Measurements from ENCODE around the gene RING1. TPM values are rescaled to one million over a fixed set of nuclear protein-coding genes. Genes with fewer than 3 reads are reported as not detected.

RING1 gene
- total and polyA plus RNA-seq, 2 donors from 2014 or later, result 47.2 to 48.6 TPM

DNA sequence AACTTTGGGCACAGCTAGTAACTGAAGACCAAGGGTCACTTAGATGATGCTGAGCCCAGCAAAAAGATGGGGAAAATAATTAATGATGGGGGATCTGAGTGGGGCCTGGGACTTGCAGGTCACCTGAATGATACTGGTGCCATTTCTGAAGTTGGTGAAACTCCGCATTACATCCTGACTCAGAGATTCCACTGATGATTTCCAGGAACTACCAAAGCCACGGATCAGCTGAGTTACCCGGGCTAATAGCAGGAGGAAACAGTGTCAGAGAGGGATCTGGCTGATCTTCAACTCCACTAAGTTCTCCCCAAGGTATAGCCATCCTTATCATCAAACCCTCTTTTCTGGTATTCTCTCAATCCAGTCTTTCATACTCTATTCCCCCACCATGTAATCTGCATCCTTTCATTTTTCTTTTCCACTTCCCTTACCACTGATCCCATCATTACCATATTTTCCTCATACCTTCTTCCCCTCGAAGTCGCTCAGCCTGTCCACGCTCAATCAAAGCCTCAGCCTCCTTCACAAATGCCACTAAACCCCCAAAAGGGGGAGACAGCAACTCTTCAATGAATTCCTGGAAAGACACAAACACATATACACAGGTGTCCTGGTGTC is 43.2 kb downstream of the RING1 start:
- Histone ChIP-seq H3K36me3 (ENCODE audit: control insufficient read depth in 2 of 3, insufficient read depth in 3 of 3, low read length in 3 of 3) (peaks cover 0 to 3% (median 0%) of the 10 kb centered on the region in 3 donors), H3K4me3 (ENCODE audit: low read length in 3 of 3) (no peak overlapping the region), H3K27me3 (ENCODE audit: control insufficient read depth, insufficient read depth, low read length) (no peaks in the 10 kb centered on the region), H3K27ac (ENCODE audit: low read depth in 2 of 2, low read length in 2 of 2) (no peak overlapping the region), H3K9ac (ENCODE audit: low read length in 3 of 3) (no peak overlapping the region), H3K9me3 (ENCODE audit: control insufficient read depth in 2 of 3, insufficient read depth in 1 of 3, low read length in 3 of 3) (no peaks in the 10 kb centered on the region), H3K4me1 (ENCODE audit: control insufficient read depth in 2 of 3, insufficient read depth in 2 of 3, low read depth in 1 of 3, low read length in 3 of 3) (peaks cover 0 to 20% (median 9%) of the 10 kb centered on the region in 3 donors)
- intact Hi-C loops (cut with DNase I), result no loop called here
- FAIRE-seq (no peak), DNase-seq (no peak)
- TF ChIP-seq, protein P1, sequence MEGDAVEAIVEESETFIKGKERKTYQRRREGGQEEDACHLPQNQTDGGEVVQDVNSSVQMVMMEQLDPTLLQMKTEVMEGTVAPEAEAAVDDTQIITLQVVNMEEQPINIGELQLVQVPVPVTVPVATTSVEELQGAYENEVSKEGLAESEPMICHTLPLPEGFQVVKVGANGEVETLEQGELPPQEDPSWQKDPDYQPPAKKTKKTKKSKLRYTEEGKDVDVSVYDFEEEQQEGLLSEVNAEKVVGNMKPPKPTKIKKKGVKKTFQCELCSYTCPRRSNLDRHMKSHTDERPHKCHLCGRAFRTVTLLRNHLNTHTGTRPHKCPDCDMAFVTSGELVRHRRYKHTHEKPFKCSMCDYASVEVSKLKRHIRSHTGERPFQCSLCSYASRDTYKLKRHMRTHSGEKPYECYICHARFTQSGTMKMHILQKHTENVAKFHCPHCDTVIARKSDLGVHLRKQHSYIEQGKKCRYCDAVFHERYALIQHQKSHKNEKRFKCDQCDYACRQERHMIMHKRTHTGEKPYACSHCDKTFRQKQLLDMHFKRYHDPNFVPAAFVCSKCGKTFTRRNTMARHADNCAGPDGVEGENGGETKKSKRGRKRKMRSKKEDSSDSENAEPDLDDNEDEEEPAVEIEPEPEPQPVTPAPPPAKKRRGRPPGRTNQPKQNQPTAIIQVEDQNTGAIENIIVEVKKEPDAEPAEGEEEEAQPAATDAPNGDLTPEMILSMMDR (IDR thresholded peaks at IDR 0.05; ENCODE audit: borderline replicate concordance, extremely low read depth, insufficient read depth), result no peak

DNA sequence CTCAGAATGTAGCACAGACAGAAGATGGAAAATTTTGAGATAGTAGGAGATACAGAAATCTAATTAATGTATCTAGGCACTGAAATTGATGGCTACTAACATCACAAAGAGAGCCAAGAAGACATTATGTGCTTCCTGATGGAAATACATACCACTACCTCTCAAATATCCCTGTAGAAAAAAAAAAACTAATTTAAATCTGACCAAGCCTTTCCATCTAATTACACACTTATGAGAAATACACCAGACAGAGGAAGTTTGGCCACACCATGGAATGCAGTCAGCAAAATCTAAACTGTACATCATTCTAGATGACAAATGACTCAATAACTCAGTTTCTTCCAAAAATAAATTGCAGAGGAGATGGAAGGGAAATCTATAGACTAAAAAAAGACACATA is 44.5 kb downstream of the RING1 start:
- Histone ChIP-seq H3K4me3 (ENCODE audit: low read length in 3 of 3) (no peak overlapping the region), H3K4me1 (ENCODE audit: control insufficient read depth in 2 of 3, insufficient read depth in 2 of 3, low read depth in 1 of 3, low read length in 3 of 3) (peaks cover 0 to 20% (median 9%) of the 10 kb centered on the region in 3 donors), H3K9me3 (ENCODE audit: control insufficient read depth in 2 of 3, insufficient read depth in 1 of 3, low read length in 3 of 3) (no peaks in the 10 kb centered on the region), H3K27ac (ENCODE audit: low read depth in 2 of 2, low read length in 2 of 2) (no peak overlapping the region), H3K36me3 (ENCODE audit: control insufficient read depth in 2 of 3, insufficient read depth in 3 of 3, low read length in 3 of 3) (peaks cover 0 to 3% (median 3%) of the 10 kb centered on the region in 3 donors), H3K27me3 (ENCODE audit: control insufficient read depth, insufficient read depth, low read length) (no peaks in the 10 kb centered on the region), H3K9ac (ENCODE audit: low read length in 3 of 3) (no peak overlapping the region)
- intact Hi-C loops (cut with DNase I), result no loop called here
- no peak for FAIRE-seq
- TF ChIP-seq, protein P1 (IDR thresholded peaks at IDR 0.05; ENCODE audit: borderline replicate concordance, extremely low read depth, insufficient read depth), result no peak
- no peak for DNase-seq

DNA sequence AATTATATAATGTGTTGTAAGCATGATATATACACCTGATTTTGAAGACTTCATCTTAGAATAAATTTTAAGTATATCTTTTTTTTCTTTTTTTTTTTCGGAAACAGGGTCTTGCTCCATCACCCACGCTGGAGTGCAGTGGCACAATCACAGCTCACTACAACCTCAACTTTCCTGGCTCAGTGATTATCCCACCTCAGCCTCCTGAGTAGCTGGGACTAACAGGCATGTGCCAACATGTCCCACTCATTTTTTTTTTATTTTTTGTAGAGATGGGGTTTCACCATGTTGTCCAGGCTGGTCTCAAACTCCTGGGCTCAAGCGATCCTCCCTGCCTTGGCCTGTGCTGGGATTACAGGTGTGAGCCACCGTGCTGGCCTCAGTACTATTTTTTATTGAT is 46.3 kb downstream of the RING1 start:
- DNase-seq (no peak), FAIRE-seq (no peak)
- Histone ChIP-seq H3K9ac (ENCODE audit: low read length in 3 of 3) (no peak overlapping the region), H3K27me3 (ENCODE audit: control insufficient read depth, insufficient read depth, low read length) (no peaks in the 10 kb centered on the region), H3K27ac (ENCODE audit: low read depth in 2 of 2, low read length in 2 of 2) (no peak overlapping the region), H3K36me3 (ENCODE audit: control insufficient read depth in 2 of 3, insufficient read depth in 3 of 3, low read length in 3 of 3) (peaks cover 0 to 9% (median 5%) of the 10 kb centered on the region in 3 donors), H3K9me3 (ENCODE audit: control insufficient read depth in 2 of 3, insufficient read depth in 1 of 3, low read length in 3 of 3) (no peaks in the 10 kb centered on the region), H3K4me3 (ENCODE audit: low read length in 3 of 3) (no peak overlapping the region), H3K4me1 (ENCODE audit: control insufficient read depth in 2 of 3, insufficient read depth in 2 of 3, low read depth in 1 of 3, low read length in 3 of 3) (peaks cover 0 to 9% (median 6%) of the 10 kb centered on the region in 3 donors)
- intact Hi-C loops (cut with DNase I), result no loop called here
- TF ChIP-seq, protein P1 (IDR thresholded peaks at IDR 0.05; ENCODE audit: borderline replicate concordance, extremely low read depth, insufficient read depth), result no peak

DNA sequence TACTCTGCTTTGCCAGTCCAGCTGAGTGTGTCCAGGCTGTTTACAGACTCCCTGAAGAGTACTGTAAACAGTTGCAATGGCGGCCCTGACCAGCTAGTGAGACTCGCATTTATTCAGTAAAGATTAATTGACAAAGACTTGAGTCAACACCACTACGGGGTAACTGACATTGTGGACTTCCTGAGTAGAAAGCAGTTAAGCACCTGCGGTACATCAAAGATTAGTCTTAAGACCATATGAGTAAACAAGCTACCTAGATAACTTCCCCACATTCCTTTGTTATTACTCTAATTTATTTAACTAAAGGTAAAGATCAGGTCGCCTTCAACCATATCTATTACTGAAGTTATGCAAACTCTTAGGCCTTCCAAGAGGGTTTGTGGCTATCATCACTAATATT is 50.7 kb downstream of the RING1 start:
- TF ChIP-seq, protein P1 (IDR thresholded peaks at IDR 0.05; ENCODE audit: borderline replicate concordance, extremely low read depth, insufficient read depth), result no peak
- no peak overlapping the region for H3K27ac ChIP-seq (ENCODE audit: low read depth in 2 of 2, low read length in 2 of 2)
- intact Hi-C loops (cut with DNase I), result no loop called here
- FAIRE-seq (no peak), DNase-seq (no peak)
- no peaks in the 10 kb centered on the region for H3K4me1 ChIP-seq (ENCODE audit: control insufficient read depth in 2 of 3, insufficient read depth in 2 of 3, low read depth in 1 of 3, low read length in 3 of 3)
- no peaks in the 10 kb centered on the region for H3K27me3 ChIP-seq (ENCODE audit: control insufficient read depth, insufficient read depth, low read length)
- no peak overlapping the region for H3K4me3 ChIP-seq (ENCODE audit: low read length in 3 of 3)
- H3K9ac ChIP-seq (ENCODE audit: low read length in 3 of 3), result no peak overlapping the region
- peaks cover 5 to 35% (median 9%) of the 10 kb centered on the region in 3 donors for H3K36me3 ChIP-seq (ENCODE audit: control insufficient read depth in 2 of 3, insufficient read depth in 3 of 3, low read length in 3 of 3)
- no peaks in the 10 kb centered on the region for H3K9me3 ChIP-seq (ENCODE audit: control insufficient read depth in 2 of 3, insufficient read depth in 1 of 3, low read length in 3 of 3)
